HG02973 (cell line): ENCODE results near the gene PLXND1.
"Not testable (repeated sequence)": the region's sequence is repeated elsewhere in the genome, so short reads cannot be mapped to it uniquely, and the experiment has no call there.

Source experiments
- ATAC-seq: cut with Tn5 transposase; IDR thresholded peaks from one replicate; pipeline ENCODE4 v1.9.1; 2021; ENCODE audit warnings: moderate library complexity; ENCODE audit not compliant: unreplicated experiment

The PLXND1 gene

DNA sequence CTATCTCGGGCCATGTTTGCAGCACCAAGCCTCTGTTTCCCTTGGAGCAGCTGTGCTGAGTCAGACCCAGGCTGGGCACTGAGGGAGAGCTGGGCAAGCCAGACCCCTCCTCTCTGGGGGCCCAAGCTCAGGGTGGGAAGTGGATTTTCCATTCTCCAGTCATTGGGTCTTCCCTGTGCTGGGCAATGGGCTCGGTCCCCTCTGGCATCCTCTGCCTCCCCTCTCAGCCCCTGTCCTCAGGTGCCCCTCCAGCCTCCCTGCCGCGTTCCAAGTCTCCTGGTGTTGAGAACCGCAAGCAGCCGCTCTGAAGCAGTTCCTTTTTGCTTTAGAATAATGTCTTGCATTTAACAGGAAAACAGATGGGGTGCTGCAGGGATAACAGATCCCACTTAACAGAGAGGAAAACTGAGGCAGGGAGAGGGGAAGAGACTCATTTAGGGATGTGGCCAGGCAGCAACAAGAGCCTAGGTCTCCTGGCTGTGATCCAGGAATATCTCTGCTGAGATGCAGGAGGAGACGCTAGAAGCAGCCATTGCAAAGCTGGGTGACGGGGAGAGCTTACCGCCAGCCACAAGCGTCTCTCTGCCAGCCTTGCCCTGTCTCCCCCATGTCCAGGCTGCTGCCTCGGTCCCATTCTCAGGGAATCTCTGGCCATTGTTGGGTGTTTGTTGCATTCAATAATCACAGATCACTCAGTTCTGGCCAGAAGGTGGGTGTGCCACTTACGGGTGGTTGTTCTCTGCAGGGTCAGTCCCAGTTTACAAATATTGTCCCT is 76.9 kb downstream of the PLXND1 start:
- no peak for ATAC-seq

GRCh38 chr3:129528589-129529100 is 77.8 kb downstream of the PLXND1 start, which contains the start of gene RHO:
Gene RHO, plus strand, starts transcription at chr3:129528639. Its CDS starts 95 bp downstream, at chr3:129528734.
- no peak for ATAC-seq

DNA sequence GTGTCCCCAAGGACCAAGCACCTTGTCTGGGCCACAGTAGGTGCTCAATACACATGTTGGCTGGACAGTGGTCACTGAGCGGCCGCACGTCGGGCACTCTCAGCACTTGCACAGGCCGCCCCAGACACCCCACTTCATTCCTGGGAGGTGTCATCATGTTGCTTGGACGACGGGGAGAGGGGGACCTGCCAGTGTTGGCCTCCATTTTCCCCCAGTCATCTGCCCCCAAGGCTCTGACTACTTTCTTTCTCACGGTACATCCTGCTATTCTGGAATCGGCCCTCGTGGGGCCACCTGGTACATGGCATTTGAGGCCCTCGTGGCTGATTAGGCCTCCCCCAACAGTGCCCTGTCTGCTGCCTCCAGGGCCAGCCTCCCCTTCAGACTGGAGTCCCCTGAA is 79.2 kb downstream of the PLXND1 start:
- no peak for ATAC-seq

GRCh38 chr3:129526121-129526900 is 80.2 kb downstream of the PLXND1 start:
- peak; percentile 79 for ATAC-seq

- no peak for ATAC-seq
Measured at GRCh38 chr3:129525341-129525968, 81.0 kb downstream of the PLXND1 start.

- ATAC-seq, result no peak
Measured at GRCh38 chr3:129524081-129524480, 82.4 kb downstream of the PLXND1 start.

- ATAC-seq, result no peak
Measured at GRCh38 chr3:129522953-129523352, 83.5 kb downstream of the PLXND1 start.

DNA sequence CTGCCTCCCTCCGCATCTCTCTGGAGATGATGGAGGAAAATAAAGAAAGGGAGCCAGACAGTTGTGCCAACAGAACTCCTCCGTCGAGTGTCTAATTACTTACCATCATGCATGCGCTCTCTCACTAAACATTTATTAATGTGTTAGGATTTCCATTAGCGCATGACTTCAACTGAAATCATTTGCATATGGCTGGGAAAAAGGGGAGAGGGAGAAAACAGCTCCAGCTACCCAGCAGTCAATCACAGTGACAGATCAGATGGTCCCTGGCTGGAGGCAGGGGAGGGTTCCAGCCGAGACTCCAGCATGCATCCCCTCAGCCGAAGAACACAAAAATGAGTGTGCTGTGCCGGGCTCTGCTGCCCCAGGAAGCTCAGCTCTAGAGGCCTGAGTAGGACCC is 84.9 kb downstream of the PLXND1 start:
- no peak for ATAC-seq

GRCh38 chr3:129520960-129521359 is 85.5 kb downstream of the PLXND1 start:
- no peak for ATAC-seq

DNA sequence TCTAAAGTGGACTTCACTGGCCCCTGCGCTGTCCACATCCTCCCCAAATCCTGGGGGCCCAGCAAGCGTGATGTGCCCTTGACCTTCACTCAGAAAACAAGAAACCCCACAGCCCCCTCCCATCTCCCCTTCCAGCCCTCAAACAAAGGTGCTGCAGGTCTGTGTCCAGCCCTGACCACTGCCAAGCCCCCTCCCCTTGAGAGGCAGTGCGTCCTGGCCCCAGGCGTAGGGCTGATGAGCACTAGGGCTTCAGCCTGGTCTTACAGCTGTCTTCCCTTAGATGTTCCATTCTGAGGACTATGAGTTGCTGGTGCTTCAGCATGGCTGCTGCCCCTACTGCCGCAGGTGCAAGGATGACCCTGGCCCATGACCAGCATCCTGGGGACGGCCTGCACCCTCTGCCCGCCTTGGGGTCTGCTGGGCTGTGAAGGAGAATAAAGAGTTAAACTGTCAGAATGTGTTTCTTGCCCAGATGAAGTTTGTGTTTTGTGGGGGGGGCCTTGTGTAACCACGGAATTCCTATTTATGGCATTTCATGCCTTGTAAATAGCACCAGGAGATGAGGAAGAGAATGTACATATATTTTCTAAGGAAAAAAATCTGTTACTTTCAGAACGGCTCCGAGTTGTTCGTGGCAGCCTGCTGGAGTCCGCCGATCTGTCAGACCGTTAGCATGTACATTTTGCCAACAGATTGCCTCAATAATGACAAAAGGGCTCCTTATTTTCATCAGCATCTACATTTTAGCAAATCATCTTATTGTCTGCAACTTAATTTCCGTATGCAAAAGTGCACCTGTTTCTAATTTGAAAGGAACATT is 86.4 kb downstream of the PLXND1 start:
- ATAC-seq, result no peak

- ATAC-seq, result no peak
Measured at GRCh38 chr3:129519449-129519848, 87.0 kb downstream of the PLXND1 start.

GRCh38 chr3:129518581-129518980 is 87.9 kb downstream of the PLXND1 start:
- ATAC-seq, result no peak

- no peak for ATAC-seq
Measured at GRCh38 chr3:129518038-129518561, 88.4 kb downstream of the PLXND1 start.

DNA sequence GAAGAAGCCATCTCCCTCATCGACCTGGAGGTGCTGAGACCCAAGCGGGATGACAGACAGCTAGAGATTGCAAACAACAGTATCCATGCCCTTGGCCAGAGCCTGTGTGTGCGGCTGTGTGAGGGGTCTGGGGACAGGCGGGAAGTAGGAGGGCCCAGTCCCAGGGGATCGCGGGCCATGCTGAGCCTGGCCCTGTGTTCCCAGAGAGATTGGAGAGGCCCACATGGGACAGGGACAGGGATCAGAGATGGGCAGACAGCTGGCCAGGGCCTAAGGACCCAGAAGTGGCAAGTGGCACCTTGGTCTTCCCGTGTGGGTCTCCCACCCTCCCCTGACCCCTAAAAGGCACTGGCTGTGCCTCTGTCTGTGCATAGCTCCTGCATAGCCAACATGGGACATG is 89.0 kb downstream of the PLXND1 start:
- no peak for ATAC-seq

DNA sequence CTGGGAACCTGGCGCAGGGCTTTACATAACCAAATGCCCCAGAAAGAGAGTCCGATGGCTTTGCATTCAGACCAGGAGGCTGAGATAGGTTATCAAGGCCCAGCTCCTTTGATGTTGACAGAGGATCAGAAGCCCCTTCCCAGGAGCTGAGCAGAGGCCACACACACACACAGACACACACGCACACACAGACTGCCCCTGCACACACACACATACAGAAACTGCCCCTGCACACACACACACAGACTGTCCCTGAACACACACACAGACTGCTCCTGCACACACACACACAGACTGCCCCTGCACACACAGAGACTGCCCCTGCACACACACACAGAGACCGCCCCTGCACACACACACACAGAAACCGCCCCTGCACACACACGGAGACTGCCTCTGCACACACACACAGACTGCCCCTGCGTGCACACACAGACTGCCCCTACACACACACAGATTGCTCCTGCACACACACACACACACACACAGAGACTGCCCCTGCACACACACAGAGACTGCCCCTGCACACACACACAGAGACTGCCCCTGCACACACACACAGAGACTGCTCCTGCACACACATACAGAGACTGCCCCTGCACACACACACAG is 90.5 kb downstream of the PLXND1 start:
- ATAC-seq, result not testable (repeated sequence)

DNA sequence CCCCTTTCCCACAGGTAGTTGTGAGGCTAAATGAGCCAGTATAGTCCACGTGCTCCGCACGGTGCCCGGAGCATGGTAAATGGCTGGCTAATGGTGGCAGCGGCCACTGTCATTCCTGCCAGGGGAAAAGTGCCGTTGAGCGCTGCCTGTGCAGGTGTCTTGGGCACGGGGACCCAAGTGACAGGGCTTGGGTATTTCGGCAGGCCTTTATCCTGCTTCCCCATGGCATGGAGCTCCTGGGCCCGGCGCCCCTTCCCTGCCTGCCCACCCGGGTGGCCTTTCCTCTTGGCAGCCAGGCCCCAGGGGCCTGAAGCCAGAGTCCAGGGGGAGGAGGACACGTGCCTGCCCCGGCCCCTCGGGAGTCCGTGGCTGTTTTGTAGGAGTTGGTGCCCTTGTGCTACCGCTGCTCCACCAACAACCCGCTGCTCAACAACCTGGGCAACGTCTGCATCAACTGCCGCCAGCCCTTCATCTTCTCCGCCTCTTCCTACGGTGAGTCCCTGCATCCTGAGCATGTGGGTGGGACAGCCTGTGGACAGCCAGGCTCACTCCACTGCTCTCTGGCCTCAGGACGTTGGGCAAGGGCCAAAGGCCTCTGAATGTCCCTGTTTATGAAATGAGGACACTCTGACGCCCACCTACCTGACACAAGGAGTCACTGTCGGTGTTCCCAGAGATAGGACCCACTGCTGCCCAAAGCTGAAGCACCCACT is 91.2 kb downstream of the PLXND1 start:
- ATAC-seq, result not testable (repeated sequence)

GRCh38 chr3:129514563-129514962 is 91.9 kb downstream of the PLXND1 start:
- ATAC-seq, result no peak

DNA sequence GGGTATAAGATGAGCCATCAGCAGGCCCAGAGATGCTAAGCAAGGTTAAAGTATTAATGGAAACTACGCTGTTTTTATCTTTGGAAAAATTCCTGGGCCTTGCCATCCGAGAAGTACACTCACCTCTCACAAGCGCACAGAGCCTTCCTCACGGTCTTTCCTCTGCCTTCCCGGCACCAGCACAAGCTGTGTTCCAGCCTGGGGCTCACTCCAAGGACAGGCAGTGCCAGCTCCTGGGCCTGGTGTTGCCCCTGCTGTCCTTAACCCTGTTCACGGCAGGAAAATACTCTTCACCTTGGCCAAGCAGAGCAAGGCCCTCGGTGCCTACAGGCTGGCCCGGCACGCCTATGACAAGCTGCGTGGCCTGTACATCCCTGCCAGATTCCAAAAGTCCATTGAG is 92.4 kb downstream of the PLXND1 start:
- ATAC-seq, result no peak

GRCh38 chr3:129513705-129514104 is 92.8 kb downstream of the PLXND1 start:
- ATAC-seq, result no peak
